GM19452 (cell line): Measurements from ENCODE around the gene C22orf15.
A peak's percentile ranks its signal among the peaks of the same experiment; 100 is the strongest.
"Not testable (repeated sequence)": the region's sequence is repeated elsewhere in the genome, so short reads cannot be mapped to it uniquely, and the experiment has no call there.

Experiments
- ATAC-seq: cut with Tn5 transposase; IDR thresholded peaks from one replicate; pipeline ENCODE4 v1.9.1; 2021; ENCODE audit not compliant: unreplicated experiment

C22orf15 gene, protein sequence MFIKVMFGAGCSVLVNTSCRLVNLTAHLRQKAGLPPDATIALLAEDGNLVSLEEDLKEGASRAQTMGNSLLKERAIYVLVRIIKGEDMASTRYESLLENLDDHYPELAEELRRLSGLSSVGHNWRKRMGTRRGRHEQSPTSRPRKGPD

DNA sequence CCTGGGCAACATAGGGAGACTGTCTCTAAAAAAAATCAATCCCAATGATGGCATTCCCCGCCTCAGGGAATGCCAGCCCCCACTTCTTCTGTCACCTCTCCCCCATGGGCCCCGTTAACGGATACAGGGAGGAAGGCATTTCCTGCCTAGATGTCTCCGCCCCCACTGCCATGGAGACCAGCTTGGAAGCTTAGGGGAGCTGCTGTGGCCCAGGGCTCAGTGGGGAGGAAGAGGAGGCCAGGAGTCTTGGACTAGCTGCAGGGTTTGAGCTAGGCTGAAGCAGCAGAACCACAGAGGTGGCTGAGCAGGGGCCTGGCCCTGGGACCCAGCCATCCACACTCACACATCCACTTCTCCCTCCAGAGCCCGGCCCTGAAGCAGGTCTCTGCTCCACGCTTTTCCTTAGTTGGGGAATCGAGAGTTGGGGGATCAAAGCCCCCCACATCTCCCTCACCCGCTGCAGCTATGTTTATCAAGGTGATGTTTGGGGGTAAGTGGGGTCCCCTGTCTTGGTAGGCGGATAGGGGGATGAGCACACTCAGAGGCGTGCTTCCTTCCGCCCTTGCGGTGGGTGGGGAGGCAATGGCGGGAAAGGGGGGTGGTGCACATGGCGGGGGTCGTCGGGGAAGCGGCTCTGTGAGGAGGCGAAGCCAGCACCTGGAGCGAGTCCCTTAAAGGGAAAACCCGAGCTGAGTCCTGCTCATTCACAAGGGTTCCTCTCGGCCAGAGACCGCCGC lies at the start of gene C22orf15:
Gene C22orf15 (plus strand): TSS at position 149 of the 737 bp plus-strand sequence. CDS start 317 bp downstream, at position 466.
- ATAC-seq = no peak

GRCh38 chr22:23713696-23714595 lies 48.8 kb upstream of the C22orf15 start:
- no peak for ATAC-seq

DNA sequence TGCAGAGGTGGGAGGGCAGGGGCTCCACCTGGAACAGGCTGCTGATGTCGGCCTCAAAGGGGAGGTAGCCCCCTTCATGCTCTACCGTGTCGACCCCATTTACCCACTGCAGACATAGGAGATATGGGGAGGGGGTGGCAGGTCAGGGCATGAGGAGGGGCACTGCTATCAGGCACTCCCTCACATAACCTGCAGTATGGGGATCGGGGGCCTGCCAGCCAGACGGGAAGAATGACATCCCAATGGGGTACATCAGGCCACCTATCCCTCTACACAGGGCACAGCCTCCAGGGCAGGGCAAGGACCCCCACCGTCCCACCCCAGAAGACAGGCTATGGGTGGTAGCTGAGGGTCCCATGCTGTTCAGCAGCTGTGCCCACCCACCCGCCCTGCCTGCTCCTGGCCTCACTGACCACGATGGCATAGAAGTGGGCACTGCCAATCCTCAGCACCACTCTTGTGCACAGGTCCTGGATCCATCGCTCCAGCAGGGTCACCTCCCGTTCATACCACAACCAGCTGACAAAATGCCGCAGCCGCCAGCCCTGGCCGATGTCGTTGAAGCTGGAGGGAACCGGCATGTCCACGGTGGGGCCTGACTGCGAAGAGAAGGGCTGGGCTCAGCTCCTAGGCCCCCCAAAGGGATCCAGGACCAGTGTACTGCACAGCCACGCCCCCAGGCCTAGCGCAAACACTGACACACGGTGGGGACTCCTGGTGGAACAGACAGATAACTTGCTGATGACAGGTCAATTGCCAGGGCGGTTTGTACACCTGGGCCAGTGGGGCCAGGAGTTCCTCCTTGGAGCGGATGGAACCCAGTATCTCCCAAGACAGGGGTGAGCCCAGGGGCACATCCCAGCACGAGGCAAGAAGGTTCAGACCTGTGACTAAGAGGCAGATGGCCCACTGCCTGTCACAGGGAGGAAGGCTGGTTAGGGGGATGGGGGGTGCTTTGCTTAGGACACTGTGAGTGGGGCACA lies 47.9 kb upstream of the C22orf15 start:
- ATAC-seq = no peak

- no peak for ATAC-seq
These were observed 46.9 kb upstream of the C22orf15 start for GRCh38 chr22:23715806-23716375.

DNA sequence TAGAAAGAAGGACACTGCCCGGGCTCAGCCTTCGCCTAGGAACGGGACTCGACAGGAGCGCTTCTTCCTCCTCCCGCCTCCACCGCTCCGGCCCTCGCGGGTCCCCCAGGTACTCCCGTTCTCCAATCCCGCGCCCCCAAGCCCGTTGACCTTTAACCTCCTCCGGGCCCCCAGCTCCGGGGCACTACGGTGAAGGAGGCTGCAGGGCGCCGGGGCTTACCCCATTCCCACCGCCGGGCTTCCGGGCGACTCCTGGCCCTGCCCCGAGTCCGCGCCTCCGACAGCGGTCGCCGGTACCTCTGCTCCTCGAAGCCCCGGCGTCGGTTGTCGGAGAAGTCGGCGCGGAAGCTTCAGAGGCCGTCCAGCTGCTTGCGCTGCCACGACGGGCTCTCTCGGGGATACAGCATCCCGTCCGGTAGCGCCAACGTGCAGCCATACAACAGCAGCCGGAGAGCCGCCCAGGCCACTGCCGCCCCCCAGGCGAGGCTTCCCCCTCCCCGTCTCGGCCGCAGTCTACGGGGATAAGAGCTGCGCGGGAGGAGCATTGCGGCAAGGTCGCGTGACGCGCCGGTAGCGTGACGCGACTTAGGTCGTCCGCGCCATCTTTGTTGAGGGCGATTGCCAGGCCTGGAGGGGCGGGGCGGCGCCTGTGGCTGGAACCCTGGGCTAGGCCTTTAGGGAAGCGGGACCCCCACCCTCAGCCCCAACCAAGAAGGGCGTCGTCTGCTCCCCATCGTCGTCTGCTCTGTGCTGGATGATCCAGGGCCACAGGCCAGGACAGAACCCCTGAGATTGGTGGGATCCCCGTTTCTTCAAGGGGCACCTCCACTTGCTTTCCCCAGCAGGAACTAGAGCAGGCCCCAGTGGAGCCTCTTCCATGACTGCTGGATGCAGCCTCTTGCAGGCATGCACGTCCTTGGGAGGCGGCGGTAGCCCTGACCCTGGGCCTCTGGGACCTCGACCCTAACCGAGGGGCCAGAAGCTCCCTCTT lies 45.7 kb upstream of the C22orf15 start:
- peak; percentile 64 for ATAC-seq

DNA sequence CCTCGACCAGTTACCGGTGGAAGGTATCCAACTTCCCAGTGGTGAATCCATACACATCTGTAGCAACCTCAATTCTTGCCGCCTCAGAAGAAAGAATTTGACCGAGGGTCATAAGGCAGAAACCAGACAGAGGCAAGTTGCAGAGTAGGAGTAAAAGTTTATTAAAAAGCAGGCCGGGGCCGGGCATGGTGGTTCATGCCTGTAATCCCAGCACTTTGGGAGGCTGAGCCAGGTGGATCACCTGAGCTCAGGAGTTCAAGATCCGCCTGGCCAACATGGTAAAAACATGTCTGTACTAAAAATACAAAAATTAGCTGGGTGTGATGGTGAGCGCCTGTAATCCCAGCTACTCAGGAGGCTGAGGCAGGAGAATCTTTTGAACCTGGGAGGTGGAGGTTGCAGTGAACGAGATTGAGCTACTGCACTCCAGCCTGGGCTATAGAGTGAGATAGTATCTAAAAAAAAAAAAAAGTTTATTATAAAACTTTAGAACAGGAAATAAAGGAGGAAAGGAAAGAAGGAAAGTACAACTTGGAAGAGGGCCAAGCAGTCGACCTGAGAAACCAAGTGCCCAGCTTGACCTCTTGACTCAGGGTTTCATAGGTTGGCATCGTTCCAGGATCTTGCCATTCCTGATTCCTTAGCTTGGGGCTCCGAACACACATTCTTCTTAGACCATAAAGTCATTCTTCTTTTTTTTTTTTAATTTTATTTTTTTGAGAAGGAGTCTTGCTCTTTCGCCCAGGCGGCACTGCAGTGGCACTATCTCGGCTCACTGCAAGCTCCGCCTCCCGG lies 44.2 kb upstream of the C22orf15 start:
- ATAC-seq = no peak

- no peak for ATAC-seq
These were observed 41.9 kb upstream of the C22orf15 start for GRCh38 chr22:23720855-23721254.

- ATAC-seq = no peak
These were observed 40.6 kb upstream of the C22orf15 start for GRCh38 chr22:23722160-23722559.

DNA sequence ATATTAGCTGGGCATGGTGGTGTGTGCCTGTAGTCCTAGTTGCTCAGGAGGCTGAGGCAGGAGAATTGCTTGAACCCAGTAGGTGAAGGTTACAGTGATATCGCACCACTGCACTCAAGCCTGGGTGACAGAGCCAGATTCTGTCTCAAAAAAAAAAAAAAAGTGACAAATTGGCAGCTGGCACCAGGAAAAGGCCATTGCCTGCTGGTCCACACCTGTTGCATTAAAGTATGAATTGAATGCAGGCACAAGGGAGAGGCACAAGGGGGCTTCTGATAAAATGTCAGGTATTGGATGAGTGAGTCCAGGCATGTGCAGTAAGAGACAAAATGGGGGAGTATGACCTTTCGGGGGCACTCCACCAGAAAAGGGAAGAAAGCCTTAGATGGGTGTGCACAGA lies 40.1 kb upstream of the C22orf15 start:
- no peak for ATAC-seq

- not testable (repeated sequence) for ATAC-seq
These were observed 34.7 kb upstream of the C22orf15 start for GRCh38 chr22:23728108-23728507.

DNA sequence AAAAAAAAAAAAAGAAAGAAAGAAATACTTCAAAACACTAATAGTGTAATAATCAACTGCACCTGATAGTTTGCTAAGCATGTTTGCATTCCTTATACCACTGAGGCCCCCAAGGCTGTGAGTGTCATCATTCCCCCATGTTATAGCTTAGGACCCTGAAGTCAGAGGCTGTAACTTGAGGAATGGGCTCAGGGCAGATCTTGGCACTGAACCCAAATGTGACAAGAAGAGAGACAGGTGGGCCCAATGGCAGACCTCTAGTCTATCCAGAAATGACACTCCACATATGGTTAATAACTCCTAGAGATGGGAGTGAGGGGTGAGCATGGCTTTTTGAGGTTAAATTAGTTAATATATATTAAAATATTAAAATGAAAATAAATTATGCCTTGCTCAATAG lies 25.1 kb upstream of the C22orf15 start:
- ATAC-seq = no peak

DNA sequence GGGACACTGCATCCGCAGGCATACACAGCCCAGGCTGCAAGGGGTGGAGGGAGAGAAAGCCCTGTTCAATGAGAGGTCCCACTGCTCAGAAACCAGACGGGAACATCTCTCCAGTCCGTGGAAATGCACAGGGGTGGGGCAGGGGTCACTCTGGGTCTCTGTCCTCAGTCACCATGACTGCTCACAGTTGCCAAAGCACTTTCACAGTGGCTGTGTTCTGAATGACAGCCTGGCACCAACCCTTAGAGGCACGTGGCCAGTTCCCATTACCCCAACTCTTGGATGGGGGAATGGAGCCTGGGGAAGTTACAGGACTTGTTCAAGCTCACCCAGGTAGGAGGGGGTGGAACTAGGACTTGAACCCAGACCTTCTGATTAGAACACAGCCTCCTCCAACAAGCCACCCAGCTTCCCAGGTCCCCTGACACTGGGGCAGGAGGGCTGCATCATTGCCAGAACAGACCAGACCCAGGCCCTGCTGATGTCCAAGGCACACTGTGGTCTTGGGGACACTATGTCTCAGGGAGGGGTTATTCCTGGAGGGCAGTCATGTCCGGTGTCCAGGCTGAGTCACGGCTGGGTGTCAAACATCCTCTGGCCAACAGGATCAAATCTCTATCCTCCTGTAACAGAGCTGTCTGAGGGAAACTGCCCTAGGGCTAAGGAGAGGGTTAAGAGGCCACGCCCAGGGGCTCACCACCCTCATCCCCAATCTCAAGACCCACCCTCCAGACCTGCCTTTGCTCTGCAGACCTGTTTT lies 20.1 kb upstream of the C22orf15 start:
- ATAC-seq = no peak

- no peak for ATAC-seq
These were observed 19.5 kb upstream of the C22orf15 start for GRCh38 chr22:23743303-23743705.

GRCh38 chr22:23744001-23744400 lies 18.8 kb upstream of the C22orf15 start:
- no peak for ATAC-seq

- ATAC-seq = no peak
These were observed 18.3 kb upstream of the C22orf15 start for GRCh38 chr22:23744485-23744884.

DNA sequence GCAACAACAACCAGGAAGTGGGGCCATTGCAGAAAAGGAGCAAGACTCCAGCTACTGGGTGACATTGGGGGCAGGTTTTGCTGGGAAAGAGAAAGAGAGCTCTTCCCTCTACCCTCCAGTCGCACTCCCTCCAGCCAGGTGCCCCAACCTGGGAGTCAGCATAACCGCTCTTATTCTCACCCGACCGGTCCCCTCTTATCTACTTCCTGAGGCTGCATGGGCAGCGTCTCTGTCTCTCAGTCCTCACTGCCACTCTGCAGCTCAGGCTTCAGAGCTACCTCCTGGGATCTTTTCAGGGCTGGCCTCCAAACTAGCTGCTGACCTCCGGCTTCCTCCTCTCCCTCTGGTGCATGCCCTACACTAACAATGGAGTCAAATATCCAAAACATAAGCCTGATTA lies 17.0 kb upstream of the C22orf15 start:
- ATAC-seq = no peak

GRCh38 chr22:23749841-23750301 lies 12.9 kb upstream of the C22orf15 start:
- ATAC-seq = no peak
